Measurements from ENCODE around the gene EPS8L1.

EPS8L1 gene

DNA sequence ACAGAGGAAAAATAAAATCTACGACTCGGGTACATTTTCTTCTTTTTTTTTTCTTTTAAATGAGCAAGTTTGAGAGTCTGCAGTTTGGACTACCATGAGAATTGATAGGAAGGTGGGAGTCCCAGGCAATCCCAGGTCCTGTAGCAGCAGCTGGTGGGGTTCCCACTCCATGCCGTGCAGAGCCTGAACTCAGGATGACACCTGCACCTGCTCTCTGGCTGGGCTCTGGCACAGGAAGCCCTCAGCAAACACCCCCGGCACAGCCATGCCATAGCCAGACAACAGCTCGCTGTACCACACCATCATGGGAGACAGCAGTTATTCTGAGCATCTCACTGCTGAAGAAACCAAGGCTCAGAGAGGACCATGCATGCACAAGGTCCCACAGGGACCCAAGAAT is 31.4 kb upstream of the EPS8L1 start:
- DNase-seq (ENCODE audit: low read depth) = no peak
- H3K4me3 ChIP-seq (ENCODE audit: control insufficient read depth, low read depth, low read length) = no peak overlapping the region
- TF ChIP-seq, protein P1, sequence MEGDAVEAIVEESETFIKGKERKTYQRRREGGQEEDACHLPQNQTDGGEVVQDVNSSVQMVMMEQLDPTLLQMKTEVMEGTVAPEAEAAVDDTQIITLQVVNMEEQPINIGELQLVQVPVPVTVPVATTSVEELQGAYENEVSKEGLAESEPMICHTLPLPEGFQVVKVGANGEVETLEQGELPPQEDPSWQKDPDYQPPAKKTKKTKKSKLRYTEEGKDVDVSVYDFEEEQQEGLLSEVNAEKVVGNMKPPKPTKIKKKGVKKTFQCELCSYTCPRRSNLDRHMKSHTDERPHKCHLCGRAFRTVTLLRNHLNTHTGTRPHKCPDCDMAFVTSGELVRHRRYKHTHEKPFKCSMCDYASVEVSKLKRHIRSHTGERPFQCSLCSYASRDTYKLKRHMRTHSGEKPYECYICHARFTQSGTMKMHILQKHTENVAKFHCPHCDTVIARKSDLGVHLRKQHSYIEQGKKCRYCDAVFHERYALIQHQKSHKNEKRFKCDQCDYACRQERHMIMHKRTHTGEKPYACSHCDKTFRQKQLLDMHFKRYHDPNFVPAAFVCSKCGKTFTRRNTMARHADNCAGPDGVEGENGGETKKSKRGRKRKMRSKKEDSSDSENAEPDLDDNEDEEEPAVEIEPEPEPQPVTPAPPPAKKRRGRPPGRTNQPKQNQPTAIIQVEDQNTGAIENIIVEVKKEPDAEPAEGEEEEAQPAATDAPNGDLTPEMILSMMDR (IDR thresholded peaks at IDR 0.05; ENCODE audit: control insufficient read depth, insufficient read depth, low read depth, low read length, missing control alignments) = no peak

DNA sequence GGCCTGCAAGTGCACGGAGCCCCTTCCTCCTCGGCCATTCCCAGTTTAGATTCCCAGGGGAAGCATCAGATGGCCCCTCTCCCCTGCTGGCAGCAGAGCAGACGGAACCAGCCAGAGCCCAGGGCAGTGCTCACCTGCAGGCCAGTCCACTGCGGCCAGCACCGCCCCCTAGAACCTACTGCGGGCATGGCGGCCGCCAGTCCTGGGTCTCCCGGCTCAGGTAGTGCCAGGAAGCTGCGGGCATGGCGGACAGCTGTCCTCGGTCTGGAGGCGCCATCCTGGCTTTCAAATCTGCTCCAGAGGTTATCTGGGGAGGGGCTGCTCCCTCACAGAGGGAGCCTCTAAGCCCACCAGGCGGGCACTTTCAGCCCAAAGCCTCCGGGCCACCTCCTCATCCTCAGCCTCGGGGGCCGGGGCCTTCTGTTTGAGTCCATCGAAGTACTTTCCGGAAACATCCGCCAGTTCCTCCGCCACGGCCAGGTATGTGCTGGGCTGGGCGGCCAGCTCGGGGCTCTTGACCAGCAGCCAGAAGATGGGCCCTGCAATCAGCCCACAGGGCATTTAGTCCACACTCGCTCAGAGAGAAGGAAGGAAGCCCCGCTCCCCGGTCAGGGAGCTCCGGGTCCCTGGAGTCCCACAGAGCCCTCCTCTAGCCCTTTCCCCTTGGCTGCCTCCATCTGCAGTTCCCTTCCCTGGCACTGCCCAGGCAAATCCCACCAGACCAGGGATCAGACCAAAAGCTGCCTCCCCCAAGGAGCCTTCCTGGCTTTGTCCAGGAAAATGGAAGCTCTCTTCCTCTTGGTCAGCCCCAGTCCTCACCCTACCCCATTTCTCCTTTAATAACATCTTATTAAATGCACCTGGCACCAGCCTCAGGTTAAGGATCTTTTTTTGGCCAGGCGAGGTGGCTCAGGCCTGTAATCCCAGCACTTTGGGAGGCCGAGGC is 30.6 kb upstream of the EPS8L1 start:
- TF ChIP-seq, protein P1 (IDR thresholded peaks at IDR 0.05; ENCODE audit: control insufficient read depth, insufficient read depth, low read depth, low read length, missing control alignments) = no peak
- no peak overlapping the region for H3K4me3 ChIP-seq (ENCODE audit: control insufficient read depth, low read depth, low read length)
- DNase-seq (ENCODE audit: low read depth) = no peak

DNA sequence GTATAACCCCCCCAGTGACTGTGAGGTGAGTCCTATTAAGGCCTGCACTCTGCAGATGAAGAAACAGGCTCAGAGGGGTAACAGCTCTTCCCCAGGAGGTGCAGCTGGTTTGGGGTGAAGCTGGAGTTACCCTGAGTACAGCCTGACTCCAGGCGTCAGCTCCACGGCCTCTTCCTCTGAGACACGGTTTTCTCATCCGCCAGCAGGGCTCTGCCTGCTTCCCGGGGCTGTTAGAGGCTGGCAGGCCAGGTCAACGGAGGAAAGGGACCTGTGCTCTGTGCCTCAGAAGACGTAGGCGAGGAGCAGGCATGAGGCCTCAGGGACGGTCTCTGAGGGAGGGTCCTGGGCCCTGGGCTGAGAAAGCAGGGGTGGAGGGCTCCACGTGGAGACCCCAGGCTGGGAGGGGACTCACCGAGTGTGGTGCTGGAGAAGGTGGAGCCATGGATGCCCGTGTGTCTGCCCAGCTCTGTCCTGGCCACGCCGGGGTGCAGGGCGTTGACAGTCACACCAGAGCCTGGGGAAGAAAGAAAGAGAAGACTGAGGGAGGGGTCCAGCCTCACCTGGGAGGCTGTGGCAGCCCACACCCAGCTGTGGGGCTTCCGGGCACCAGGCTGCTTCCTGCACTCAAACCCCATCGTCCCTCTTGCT is 28.6 kb upstream of the EPS8L1 start:
- TF ChIP-seq, protein P1 (IDR thresholded peaks at IDR 0.05; ENCODE audit: control insufficient read depth, insufficient read depth, low read depth, low read length, missing control alignments) = no peak
- no peak overlapping the region for H3K4me3 ChIP-seq (ENCODE audit: control insufficient read depth, low read depth, low read length)
- no peak for DNase-seq (ENCODE audit: low read depth)

DNA sequence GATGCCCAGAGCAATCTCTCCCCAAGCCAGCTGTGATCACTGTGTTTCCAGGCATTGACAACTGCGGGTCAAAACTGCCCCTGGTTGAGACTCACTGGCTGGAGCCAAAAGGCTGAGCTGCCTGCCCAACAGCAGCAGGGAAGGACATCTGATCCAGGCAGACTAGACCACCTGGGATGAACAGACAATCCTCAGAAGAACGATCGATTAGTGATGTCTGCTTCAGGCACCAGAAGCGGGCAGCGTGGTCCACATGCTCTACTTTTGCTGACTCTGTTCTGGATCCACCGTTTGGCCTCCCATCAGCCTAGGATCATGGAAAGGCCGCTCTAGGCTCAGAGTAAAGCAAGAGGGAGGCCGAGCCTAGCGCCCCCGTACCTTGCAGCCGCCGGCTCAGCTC is 27.7 kb upstream of the EPS8L1 start:
- H3K4me3 ChIP-seq (ENCODE audit: control insufficient read depth, low read depth, low read length) = no peak overlapping the region
- DNase-seq (ENCODE audit: low read depth) = no peak
- TF ChIP-seq, protein P1 (IDR thresholded peaks at IDR 0.05; ENCODE audit: control insufficient read depth, insufficient read depth, low read depth, low read length, missing control alignments) = no peak

DNA sequence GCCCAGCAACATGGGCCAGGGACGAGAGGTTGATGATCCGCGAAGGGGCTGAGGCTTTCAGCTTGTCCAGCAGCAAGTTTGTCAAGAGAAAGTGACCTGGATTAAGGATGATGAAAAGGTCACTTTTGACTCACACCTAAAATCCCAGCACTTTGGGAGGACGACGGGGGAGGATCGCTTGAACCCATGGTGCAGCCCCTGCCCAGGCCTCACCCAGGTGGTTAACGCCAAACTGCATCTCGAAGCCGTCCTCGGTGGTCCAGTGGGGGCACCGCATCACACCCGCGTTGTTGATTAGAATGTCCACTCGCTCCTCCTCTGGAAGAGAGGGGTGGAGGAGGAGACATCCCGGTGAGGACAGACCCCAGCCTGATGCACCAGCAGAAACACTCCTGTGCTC is 27.2 kb upstream of the EPS8L1 start:
- no peak overlapping the region for H3K4me3 ChIP-seq (ENCODE audit: control insufficient read depth, low read depth, low read length)
- TF ChIP-seq, protein P1 (IDR thresholded peaks at IDR 0.05; ENCODE audit: control insufficient read depth, insufficient read depth, low read depth, low read length, missing control alignments) = no peak
- DNase-seq (ENCODE audit: low read depth) = no peak

DNA sequence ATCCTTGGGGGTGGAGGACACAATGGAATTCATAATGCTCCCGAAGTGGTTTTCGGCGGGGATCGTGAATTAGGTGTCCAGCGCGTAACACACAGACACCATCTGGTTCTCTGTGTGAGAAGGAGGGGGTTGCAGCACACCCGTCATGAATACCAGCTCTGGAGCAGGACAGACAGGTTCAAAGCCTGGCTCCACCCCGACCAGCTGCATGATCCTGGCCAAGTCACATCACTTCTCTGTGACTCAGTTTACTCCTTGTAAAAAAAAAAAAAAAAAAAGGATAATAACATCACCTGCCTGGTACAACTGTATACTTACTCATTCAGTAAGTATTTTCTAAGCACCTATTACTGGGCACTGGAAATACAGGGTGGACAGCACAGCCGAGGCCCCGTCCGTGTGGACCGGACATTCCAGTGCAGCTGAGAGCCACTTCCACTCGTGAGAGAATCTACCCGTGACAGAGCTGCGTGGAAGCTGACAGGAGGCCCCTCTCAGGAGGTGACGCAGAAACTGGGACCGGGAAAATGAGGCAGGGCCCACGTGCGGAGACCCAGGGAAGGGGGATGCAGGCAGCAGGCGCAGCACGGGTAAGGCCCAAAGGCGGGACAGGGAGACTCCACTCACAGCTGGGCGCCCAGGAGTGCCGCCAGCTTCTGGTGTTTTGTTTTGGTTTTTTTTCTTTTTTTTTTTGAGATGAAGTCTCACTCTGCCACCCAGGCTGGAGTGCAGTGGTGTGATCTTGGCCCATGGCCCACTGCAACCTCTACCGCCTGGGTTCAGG is 24.7 kb upstream of the EPS8L1 start:
- no peak overlapping the region for H3K4me3 ChIP-seq (ENCODE audit: control insufficient read depth, low read depth, low read length)
- TF ChIP-seq, protein P1 (IDR thresholded peaks at IDR 0.05; ENCODE audit: control insufficient read depth, insufficient read depth, low read depth, low read length, missing control alignments) = no peak
- no peak for DNase-seq (ENCODE audit: low read depth)

Measured in AG09309 (cell line).